Stimulated activated CD4-positive, alpha-beta T cell treated with anti-CD3 and anti-CD28 coated beads, TNF-alpha, amount 100 ng/mL, for 1 hour (primary cell): Measurements from ENCODE around the gene PRKG1.

Experiments
- DNase-seq, 3 donors: peaks; one replicate each; pipeline ENCODE4 v3.0.0-alpha.2; 2020; ENCODE audit warnings: low read depth in 3 of 3, low spot score in 1 of 3

PRKG1 gene

DNA sequence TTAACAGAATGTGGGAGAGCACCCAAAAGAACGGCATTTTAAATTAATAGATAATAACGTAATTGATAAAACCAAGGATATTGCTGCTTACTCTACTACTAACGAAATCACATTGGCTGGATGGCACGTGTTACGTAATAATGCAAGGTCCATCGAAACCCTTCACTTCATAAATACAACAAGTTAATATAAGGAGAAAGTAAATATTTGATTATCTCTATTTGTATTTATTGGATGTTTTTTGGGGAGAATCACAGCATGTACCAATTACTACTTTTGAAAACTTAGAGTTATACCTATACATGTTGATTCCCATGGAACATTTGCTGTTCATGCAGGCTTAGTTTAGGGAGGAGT, 1.6 kb downstream of the PRKG1 start:
- no peak for DNase-seq

DNA sequence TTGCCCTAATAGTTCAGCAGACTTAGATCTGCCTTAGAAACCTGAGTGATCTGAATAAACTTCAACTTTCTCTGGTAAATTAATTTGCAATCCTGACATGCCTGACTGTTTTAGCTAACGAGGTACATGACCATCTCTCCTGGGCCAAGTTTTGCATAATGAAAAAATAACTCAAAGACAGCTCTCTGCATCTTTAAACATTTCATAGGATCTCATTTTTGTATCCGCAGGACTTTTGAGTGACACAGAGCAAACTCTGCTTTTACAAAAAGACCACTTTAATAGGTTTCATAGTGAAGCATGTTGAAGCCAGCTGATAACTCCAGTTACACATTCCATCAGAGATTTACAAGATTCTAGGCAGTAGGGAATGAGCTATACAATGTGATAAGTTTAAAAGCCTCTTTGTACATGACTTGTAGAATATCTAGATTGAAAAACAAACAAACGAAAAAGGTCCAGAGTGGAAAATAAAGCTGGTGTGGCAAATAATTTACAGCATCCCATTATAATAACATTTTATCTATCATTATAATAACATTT, 2.1 kb downstream of the PRKG1 start:
- no peak for DNase-seq

DNA sequence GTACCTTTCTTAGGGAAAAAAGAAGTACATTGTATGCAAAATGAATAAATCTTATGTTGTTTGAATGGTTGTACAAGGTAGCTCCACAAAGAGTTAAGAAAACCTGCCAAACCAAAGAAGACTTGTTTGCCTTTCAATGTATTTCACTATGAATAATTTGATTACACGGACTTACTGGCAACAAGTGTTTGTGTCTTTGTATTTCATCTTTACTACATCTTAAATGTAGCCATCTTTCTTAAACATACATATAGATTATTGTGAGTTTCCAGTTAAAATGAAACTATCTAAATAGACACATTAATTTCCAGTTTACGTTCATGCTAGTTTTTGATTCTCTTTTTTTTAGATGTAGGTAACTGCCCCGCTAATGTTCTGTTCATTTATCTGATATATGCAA, 2.8 kb downstream of the PRKG1 start:
- no peak for DNase-seq

DNA sequence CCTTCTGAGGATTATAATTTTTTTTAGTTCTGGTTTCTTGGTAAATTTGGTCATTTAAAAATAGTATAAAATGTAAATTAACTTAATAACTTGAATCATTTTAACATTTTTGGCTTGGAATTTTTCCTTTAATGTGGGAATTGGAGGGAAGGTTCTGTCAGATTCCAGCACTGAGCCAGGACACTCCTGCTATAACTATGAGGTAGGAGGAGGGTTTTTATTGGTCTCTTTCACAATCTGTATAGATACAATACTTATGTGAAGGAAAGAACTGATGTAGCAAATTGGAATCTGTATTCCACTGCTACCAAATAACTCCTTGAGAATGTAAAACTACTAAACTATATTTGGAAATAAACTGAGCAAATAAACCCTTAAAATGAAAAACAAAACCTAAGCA, 3.2 kb downstream of the PRKG1 start:
- no peak for DNase-seq

DNA sequence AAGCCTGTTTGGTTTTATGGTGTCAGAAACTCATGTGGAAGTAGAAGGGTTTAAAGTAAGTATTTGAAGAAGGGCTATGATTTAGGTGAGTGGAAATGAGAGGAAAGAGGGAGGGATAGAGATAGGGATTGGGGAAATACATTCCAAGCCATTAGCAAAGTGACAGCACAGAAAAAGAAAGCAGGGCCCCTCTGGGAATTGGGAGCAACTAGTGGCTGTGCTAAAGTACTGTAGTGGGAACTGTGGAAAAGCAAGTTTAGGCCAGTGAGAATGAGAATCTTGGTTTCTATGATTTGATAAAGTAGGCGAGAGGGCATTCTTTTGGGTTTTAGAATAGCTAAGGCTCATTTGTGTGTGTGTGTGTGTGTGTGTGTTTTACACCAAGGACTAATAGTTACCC, 5.0 kb downstream of the PRKG1 start:
- DNase-seq, result no peak

DNA sequence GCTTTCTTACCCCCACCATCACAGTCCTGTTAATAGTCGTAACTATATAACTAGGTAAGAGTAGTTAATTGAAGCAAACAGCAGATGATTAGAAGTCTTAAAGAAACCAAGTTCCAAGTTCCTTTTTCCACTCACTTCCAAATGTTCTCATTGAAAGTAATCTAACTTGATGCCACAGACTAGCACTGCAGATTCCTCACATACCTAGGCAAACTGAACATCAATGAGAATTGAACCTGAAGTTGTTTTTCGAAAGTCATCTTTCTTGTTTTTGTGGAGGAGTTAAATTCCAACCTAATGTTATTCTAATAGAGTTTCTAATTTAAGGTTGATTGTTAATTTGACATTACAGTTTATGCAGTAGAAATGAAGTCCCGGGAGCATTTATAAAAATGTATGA, 5.5 kb downstream of the PRKG1 start:
- DNase-seq, result no peak

DNA sequence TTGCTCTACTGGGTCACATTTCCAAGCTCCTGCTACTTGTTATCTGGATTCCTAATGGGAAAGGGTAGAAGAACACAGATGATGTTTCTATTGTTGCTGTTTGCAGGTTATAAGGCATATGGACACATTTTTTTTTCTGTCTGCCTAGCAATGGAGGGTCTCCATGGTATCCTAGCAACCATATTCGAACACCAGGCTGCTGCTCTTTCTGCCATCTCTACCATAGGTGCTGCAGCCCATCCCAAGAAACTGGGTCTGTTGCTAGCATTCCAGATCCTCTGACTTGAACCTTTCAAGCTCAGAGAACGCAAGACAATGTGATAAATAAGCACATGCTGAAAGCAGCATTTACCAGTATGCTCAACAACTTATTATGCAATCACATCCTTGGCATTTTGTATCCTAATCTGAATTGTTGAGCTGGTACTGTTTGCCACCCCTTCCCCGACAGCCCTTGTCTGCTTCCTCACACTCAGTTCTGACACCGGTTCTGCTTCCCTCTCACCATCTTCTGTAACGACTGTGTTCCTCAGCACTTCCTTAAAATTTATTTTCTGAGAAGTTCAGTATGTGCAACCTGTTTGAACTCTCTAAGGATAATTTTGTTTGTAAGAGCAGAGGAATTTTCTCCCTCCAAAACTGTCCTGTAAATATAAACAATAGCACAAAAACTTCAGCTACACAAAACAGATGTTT, 6.2 kb downstream of the PRKG1 start:
- no peak for DNase-seq

DNA sequence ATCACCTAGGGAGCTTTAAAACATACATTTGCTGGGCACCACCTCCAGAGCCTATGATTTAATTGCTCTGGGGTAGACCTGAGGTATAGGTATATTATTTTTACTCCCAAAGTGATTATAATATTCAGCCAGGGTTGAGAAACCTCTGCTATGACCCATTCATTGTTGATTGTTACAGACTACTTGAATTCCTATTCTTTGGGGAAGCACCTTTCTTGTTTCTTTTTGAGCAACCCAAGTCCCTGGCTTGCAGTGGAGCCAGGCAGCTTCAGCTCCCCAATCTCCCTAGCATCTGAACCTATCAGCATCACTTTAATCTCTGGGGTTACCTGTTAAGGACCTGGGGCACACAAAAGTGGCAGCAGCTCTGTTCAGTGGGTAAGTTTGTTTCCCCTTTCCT, 8.6 kb downstream of the PRKG1 start:
- DNase-seq, result no peak

DNA sequence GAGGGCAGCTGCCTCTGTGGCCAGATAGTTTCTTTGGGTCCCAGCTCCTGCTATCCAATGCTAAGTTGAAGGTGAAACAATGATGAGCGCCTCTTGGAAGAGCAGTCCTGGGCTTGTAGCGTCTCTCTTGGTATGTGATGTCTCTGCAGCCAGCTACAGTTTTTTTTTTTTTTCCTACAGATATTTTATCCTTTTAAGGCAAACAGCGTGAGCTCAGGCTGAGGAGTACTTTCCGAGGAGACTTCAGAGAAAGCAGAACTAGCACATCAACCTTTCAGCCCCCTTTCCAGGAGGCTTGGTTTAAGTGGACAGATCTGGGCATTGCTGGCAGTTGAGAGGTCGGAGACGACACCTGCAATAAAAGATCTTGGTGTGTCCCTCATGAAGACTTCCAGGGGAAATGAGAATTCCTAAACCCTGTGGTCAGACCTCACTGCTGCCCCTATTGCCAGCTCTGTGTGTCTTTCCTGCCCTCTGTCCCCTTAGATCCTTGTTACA, 9.1 kb downstream of the PRKG1 start:
- DNase-seq, result no peak

DNA sequence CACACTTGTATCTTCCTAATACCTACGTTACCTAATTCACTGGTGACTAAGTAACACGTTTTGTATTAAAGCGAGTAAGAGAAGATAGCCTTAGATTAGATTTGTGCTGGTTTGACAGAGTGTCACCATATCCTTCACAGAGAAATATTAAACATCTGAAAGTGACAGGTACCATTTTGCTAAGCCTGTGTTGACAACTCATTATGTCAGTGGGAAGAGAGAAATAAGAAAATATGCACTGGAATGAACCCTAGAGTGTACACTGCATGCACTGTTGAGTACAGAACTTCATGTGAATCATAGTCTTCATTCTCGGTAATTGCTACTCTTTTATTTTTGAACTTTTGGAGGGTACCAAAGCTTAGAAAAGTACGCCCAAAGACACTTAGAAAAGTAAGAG, 10.9 kb downstream of the PRKG1 start:
- DNase-seq, result no peak

DNA sequence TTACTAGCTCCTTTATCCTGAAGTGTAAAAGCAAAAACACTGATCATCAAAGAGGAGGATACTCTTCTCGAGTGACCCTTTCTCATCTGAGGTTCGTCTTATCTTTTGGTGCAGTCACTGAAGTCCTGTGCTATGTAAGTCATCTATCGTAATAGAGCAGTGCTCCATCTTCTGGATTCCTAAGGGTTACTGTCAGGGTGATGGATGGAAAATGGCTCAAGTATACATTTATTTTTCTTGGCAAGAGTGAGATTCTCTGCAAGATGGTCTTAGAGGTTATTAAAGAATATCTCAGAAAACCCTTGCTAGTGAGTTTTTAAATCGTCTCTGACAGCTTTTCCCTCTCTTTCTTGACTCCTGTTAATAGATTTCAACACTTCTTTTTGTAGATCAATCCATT, 12.4 kb downstream of the PRKG1 start:
- DNase-seq, result no peak

DNA sequence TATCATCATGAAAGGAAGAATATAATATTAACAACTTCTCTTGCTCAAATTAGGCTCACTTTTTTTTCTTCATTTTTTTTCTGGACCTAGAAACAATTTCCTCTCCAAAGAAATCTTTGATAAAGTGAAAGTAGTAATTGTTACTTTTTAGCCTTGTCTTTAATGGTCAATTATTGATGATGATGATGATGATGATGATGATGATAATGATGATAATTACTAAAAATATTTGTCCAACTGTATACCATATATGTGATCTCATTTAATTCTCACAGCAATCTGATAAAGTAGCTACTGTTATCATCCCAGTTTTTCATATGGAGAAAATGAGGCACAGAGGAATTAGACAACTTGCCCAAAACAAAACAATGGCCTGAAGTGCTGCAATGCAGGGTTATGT, 12.8 kb downstream of the PRKG1 start:
- DNase-seq, result no peak

DNA sequence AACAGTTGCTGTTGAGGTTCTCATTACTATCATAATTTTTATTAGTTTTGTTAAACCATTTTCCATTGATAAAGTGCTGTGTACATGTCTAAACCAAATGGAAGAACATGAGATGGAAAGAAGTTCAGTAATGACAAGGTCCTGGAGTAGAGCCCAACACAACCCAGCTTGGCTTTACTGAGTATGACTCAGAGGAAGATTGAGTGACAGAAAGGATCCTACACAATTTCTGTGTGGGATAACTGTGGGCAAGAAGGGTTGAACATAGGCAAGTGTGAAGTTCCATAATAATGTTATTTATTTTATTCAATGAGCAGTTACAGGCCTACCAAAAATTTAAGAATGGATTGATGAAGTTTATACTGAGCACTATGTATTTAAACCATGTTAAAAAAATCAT, 15.9 kb downstream of the PRKG1 start:
- DNase-seq, result no peak

DNA sequence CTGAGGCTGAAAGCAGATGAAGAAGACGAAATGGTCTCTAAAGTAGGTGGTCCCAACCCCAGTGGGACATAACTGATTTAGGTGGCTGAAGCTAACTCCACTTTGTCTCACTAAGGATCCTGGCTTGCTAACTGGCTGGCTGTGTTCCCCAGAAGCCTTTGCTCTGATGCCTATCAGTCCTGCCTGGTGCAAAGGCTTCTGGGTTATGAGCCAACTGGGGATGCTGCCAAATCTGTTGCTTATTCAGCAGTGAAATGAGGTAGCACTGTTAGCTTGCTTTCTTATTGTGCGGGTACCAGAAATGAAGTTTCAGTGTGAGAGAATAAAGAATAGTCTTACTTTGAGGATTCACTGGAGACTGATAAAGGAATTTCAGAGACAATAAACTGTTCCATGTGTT, 18.1 kb downstream of the PRKG1 start:
- DNase-seq, result no peak

DNA sequence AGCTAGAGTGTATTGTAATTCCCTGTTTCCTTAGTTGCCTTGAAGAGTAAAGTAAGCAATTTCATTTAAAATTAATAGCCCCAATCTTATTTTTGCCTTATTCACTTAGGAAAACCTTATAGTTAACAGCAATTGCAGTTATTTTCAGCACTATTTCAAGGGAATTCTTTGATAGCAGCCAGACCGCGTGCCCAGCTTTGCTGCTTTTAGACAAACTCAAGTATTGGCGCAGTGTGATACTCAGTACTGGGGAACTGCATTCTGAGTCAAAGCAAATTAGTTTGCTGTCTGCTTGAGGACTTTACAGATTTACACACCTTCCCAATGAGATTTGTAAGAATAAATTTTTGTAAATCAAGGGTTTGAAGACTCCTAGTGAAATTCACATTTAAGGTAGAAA, 21.2 kb downstream of the PRKG1 start:
- DNase-seq, result no peak

DNA sequence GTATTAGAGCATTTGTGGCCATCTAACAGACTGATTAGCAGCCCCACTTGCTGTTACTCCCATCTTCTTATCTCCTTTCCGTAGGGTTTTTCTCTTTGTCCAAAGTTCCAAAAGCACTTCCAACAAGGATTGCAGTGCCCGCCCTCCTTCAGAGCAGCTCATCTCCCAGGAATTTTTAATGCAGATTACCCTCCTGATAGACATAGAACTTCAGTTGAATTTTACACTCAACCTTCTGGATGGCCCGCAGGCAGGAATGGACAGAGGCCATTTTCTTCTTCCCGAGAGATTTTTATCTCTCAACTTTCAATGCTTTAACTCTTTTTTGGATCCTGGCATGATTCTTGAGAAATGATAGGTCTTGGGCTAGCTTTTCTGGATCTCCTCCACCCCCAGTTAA, 23.3 kb downstream of the PRKG1 start:
- no peak for DNase-seq

DNA sequence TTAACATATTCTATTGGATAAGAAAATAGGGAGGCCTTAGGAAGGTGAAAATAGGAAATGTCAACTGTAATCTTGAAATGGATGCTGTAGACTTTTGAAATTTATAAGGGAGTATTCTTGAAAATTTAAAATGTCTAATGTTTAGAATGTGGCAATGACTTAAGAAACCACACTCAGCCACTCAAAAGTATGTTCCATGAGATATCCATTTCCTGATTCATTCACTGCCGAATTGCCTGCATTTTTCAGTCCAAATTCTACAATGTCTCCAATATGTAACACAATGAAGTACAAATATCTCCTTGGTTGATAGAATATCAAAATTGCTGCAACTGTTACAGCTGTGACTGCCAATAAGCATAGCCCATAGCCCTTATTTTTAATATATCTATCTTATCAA, 25.9 kb downstream of the PRKG1 start:
- DNase-seq, result no peak

DNA sequence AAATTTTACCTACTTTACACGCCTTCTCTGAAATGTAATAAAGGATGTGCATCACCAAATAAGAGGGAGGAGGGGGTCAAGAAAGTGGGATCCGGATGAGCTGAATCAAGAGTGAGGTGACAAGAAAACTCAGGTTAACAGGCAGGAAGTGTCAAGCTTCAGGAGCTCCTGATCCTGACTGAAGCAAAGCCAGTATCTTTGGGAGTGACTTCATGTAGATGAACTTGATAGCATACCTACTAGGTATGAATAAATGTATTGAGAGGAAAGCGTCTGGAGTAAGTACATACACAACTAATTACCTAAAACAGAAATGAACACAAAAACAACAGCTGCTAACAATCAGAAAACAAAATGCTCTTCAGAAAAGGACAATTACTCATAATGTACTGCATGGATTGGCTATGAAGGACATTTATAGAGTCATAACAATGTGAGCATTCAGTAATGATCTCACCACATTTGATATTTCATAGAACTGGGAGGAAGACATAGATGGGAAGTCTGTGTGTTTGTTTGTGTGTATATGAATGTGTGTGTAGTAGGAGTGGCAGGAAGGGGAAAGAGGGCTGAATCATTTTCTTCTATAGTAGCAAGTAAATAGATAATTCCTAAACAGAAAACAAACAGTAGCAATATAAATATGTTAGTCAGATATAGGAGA, 29.4 kb downstream of the PRKG1 start:
- DNase-seq, result no peak

DNA sequence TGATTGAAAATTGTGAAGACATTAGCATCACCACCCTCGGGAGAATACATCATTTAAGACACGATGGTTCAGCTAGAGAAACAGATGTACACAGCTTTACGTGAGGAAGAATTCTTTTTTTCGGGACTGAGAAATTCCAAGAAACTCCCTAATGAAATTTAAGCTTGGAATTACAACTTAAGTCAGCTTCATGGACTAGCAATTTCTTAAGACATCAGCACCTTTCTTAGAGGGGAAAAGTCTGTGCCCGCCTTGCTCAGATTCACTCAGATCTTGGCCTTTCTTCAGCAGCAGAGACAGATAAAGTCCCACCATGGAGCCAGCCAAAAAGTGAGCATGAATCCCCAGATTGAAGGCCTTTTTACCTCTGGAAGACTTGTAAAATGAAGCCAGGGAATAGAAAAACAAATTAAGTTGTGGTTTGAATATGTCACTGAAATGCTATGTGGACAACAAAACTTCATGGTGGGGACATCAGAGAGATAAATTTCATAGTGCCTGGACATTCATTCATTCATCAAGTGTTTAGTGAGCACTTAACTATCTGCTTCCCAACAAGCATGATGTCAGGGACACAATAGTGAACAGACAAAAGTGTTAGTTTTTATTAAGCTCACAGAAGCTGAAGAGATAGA, 32.1 kb downstream of the PRKG1 start:
- no peak for DNase-seq

DNA sequence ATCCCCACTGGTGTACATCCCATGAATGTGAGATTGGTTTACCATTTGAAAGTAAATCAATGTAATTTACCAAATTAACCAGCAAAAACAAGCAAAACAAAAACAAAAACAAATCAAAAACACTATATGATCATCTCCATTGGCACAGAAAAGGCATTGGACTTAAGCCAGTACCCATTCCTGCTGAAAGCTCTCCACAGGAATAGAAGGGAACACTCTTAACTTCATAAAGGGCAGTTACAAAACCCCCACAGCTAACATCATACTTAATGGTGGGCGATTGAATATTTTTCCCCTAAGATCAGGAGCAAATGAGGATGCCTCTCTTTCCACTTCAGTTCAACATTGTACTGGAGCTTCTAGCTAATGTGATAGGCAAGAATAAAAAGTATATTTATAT, 34.1 kb downstream of the PRKG1 start:
- no peak for DNase-seq

DNA sequence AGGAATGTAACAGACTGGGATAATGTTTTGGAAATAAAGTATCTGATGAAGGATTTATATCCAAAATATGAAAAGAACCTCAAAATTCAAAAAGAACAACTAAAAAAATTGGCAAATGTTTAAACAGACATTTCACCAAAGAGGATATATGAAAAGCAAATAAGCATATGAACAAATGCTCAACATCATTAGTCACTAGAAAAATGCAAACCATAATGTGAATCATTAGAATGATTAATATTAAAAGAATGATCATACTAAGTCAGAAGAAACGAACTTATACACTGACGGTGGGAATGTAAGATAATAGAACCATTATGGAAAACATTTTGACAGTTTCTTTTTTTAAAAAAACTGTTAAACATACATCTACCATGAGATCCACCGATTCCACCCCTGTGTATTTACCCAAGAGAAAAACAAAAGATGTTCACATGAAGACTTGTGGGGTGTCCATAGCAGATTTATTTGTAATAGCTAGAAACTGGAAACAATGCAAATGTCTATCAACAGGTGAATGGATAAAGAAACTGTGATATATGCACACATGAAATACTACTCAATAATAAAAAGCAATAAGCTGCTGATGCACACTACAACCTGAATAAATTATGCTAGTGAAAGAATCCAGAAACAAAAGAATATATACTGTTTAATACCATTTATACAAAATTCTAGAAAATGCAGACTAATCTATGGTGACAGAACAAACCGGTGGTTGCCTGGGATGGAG, 35.7 kb downstream of the PRKG1 start:
- no peak for DNase-seq

DNA sequence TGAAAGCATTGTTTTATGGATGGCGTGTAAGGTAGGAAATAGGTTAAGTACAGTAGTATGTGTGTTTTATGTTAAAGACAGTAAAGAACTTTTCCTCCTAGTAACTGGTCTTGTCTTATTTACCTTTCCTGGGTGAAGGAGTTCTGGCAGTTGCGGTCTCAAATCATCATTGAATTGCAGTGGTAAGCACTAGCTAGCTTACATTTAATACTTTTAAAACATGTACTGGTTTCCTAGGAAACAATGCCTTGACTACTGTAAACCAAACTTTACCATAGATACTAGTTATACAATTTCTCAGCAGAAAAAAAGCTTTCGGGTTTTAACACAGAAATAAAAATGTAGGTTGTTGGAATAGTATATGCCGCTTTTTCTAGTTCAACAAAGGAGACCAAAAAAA, 37.7 kb downstream of the PRKG1 start:
- DNase-seq, result no peak
